CD14-positive monocyte (primary cell): ENCODE measurements around the gene ATP13A3. TPM values are rescaled to one million over a fixed set of nuclear protein-coding genes. Genes with fewer than 3 reads are reported as not detected.

Experiments used
- DNase-seq, 3 donors: peaks; one replicate each; pipeline ENCODE4 v3.0.0-alpha.2; 2011 to 2022
- H2AFZ ChIP-seq: 2 replicates; pipeline ENCODE4 v1.6.0; 2012; ENCODE audit warnings: mild to moderate bottlenecking, low read depth, low read length, inconsistent platforms; ENCODE audit not compliant: insufficient read depth, poor library complexity, severe bottlenecking
- H3K27ac ChIP-seq, 2 donors: 1 replicate in 1 of 2; 2 replicates in 1 of 2; pipeline ENCODE4 v1.5.1; 2012 to 2013; ENCODE audit warnings: low read length in 2 of 2, control low read depth in 1 of 2, inconsistent platforms in 1 of 2, low read depth in 1 of 2, mild to moderate bottlenecking in 1 of 2
- H3K27me3 ChIP-seq, 2 donors: one replicate each; pipeline versions ENCODE4 v1.6.0 to v1.6.1; 2011 to 2013; ENCODE audit warnings: low read length in 2 of 2; ENCODE audit not compliant: control insufficient read depth in 2 of 2, insufficient read depth in 2 of 2
- H3K36me3 ChIP-seq, 2 donors: replicated peaks in 1 of 2; 1 replicate in 1 of 2; 2 replicates in 1 of 2; pipeline versions ENCODE4 v1.5.1 to v1.6.1; 2012 to 2013; ENCODE audit warnings: low read length in 2 of 2, control low read depth in 1 of 2, inconsistent platforms in 1 of 2, mild to moderate bottlenecking in 1 of 2; ENCODE audit not compliant: insufficient read depth in 2 of 2, control insufficient read depth in 1 of 2
- H3K4me1 ChIP-seq, 2 donors: 1 replicate in 1 of 2; 2 replicates in 1 of 2; pipeline versions ENCODE4 v1.5.1 to v1.6.1; 2012 to 2013; ENCODE audit warnings: low read length in 2 of 2, control low read depth in 1 of 2, inconsistent platforms in 1 of 2, mild to moderate bottlenecking in 1 of 2, moderate library complexity in 1 of 2; ENCODE audit not compliant: insufficient read depth in 2 of 2, control insufficient read depth in 1 of 2
- H3K4me2 ChIP-seq: replicated peaks from 2 replicates; pipeline ENCODE3; 2012; ENCODE audit warnings: low read length, moderate library complexity, mild to moderate bottlenecking; ENCODE audit not compliant: poor library complexity, severe bottlenecking; ENCODE audit errors: extremely low read depth
- H3K4me3 ChIP-seq, 3 experiments: fragments of 200-600 bp in 1 of 3; sonication (generic) in 1 of 3; replicated peaks in 1 of 3; 1 replicate in 2 of 3; 2 replicates in 1 of 3; pipeline ENCODE4 v1.5.1; 2011 to 2013; ENCODE audit warnings: low read length in 3 of 3, mild to moderate bottlenecking in 3 of 3, control low read depth in 2 of 3, low read depth in 2 of 3, inconsistent platforms in 1 of 3, moderate library complexity in 1 of 3
- H3K79me2 ChIP-seq: 2 replicates; pipeline ENCODE4 v1.6.0; 2012; ENCODE audit warnings: mild to moderate bottlenecking, control low read depth, inconsistent platforms, low read length, moderate library complexity; ENCODE audit not compliant: insufficient read depth
- H3K9ac ChIP-seq: 2 replicates; pipeline ENCODE4 v1.6.0; 2017; ENCODE audit warnings: low read length, mild to moderate bottlenecking; ENCODE audit not compliant: insufficient read depth, poor library complexity, severe bottlenecking
- H3K9me3 ChIP-seq, 2 donors: replicated peaks in 1 of 2; 1 replicate in 1 of 2; 2 replicates in 1 of 2; pipeline versions ENCODE4 v1.5.1 to v1.6.1; 2012 to 2013; ENCODE audit warnings: low read length in 2 of 2, control low read depth in 1 of 2; ENCODE audit not compliant: control insufficient read depth in 1 of 2, insufficient read depth in 1 of 2
- H4K20me1 ChIP-seq: 2 replicates; pipeline ENCODE4 v1.6.0; 2012; ENCODE audit warnings: mild to moderate bottlenecking, low read length, control low read depth, moderate library complexity; ENCODE audit not compliant: insufficient read depth
- H3K27ac Mint-ChIP-seq, 7 donors: one replicate each; pipeline ENCODE4 v1.8.0; 2020; ENCODE audit warnings: mild to moderate bottlenecking in 7 of 7, mixed read lengths in 7 of 7, moderate library complexity in 6 of 7, inconsistent platforms in 2 of 7
- H3K27me3 Mint-ChIP-seq, 3 donors: one replicate each; pipeline ENCODE4 v1.8.0; 2021 to 2022; ENCODE audit warnings: low read depth in 3 of 3, mild to moderate bottlenecking in 3 of 3, mixed read lengths in 3 of 3, moderate library complexity in 3 of 3, inconsistent platforms in 1 of 3
- H3K36me3 Mint-ChIP-seq, 2 donors: one replicate each; pipeline ENCODE4 v1.8.0; 2020; ENCODE audit warnings: mixed read lengths in 2 of 2, inconsistent platforms in 1 of 2, mild to moderate bottlenecking in 1 of 2
- H3K4me1 Mint-ChIP-seq: one replicate; pipeline ENCODE4 v1.8.0; 2020; ENCODE audit warnings: mild to moderate bottlenecking, mixed read lengths
- H3K4me3 Mint-ChIP-seq, 2 donors: one replicate each; pipeline ENCODE4 v1.8.0; 2020; ENCODE audit warnings: mild to moderate bottlenecking in 2 of 2, mixed read lengths in 2 of 2, moderate library complexity in 1 of 2
- H3K9me3 Mint-ChIP-seq, 7 donors: one replicate each; pipeline ENCODE4 v1.8.0; 2020 to 2022; ENCODE audit warnings: mixed read lengths in 7 of 7, mild to moderate bottlenecking in 6 of 7, moderate library complexity in 6 of 7, inconsistent platforms in 2 of 7
- WGBS: methylation state at CpG from one replicate; pipeline ENCODE4 v1.1.5; 2013; ENCODE audit warnings: missing lambda C conversion rate; ENCODE audit not compliant: insufficient coverage; 5-methylcytosine and 5-hydroxymethylcytosine counted together
- intact Hi-C, 2 donors: fragments of 100-400 bp; cut with micrococcal nuclease; formaldehyde crosslinking; loops; one replicate each; pipeline versions ENCODE4 v1.15.0 to v1.15.1; 2023
- polyA plus RNA-seq, 3 donors: library from polyadenylated mRNA; depleted of rRNA in 1 of 3; unstranded in 2 of 3; stranded (reverse) in 1 of 3; fragments of 300-500 nt in 2 of 3; fragments of >200 nt in 1 of 3; fragmentation: Illumina TruSeq in 2 of 3; gene quantifications; 1 replicate in 2 of 3; 2 replicates in 1 of 3; pipeline ENCODE4 v1.2.3, GENCODE V29; 2012 to 2021
- TF ChIP-seq, protein P1 (sequence below): fragments of 200-600 bp; IDR thresholded peaks from one replicate; pipeline ENCODE4 v1.8.0; 2022; ENCODE audit warnings: antibody characterized with exemption, mild to moderate bottlenecking

Gene ATP13A3
- polyA plus RNA-seq, 3 donors: 4.7 to 19.5 (median 5.2) TPM

DNA sequence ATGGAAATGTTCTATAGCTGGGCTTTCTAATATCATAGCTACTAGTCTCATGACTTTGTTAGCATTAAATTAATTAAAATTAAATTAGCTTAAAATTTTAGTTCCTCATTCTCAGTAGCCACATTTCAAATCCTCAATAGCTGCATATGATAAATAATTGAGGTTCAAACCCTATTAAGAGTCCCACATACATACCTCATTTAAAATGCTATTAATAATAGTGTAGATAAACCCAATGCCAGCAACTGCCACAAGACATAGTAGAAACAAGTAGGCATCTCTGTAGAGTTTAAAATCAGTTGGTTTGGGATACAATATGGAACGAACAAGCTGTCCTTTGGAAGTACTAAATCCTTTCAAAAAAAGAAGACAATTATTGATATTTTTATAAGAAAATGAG, 39.1 kb downstream of the ATP13A3 start:
- WGBS: no CpG with 5 or more reads among the region's 1 CpG
- DNase-seq: no peak
- Histone ChIP-seq H3K27me3 (no peaks in the 10 kb centered on the region), H3K9ac (no peak overlapping the region), H3K9me3 (no peaks in the 10 kb centered on the region), H3K27ac (no peak overlapping the region), H3K36me3 (peaks cover 78 to 99% of the 10 kb centered on the region in 2 donors), H3K4me2 (no peak overlapping the region), H3K4me1 (no peaks in the 10 kb centered on the region), H3K4me3 (no peak overlapping the region), H3K79me2 (no peaks in the 10 kb centered on the region), H2AFZ (no peak overlapping the region), H4K20me1 (no peaks in the 10 kb centered on the region)
- no peaks in the 10 kb centered on the region for H3K4me1 Mint-ChIP-seq
- H3K27me3 Mint-ChIP-seq: no peaks in the 10 kb centered on the region
- TF ChIP-seq, protein P1, sequence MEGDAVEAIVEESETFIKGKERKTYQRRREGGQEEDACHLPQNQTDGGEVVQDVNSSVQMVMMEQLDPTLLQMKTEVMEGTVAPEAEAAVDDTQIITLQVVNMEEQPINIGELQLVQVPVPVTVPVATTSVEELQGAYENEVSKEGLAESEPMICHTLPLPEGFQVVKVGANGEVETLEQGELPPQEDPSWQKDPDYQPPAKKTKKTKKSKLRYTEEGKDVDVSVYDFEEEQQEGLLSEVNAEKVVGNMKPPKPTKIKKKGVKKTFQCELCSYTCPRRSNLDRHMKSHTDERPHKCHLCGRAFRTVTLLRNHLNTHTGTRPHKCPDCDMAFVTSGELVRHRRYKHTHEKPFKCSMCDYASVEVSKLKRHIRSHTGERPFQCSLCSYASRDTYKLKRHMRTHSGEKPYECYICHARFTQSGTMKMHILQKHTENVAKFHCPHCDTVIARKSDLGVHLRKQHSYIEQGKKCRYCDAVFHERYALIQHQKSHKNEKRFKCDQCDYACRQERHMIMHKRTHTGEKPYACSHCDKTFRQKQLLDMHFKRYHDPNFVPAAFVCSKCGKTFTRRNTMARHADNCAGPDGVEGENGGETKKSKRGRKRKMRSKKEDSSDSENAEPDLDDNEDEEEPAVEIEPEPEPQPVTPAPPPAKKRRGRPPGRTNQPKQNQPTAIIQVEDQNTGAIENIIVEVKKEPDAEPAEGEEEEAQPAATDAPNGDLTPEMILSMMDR: no peak
- peaks cover 82 to 87% of the 10 kb centered on the region in 2 donors for H3K36me3 Mint-ChIP-seq
- no peaks in the 10 kb centered on the region for H3K9me3 Mint-ChIP-seq
- H3K4me3 Mint-ChIP-seq: no peak overlapping the region
- H3K27ac Mint-ChIP-seq: no peak overlapping the region
- intact Hi-C loops: no loop called here

DNA sequence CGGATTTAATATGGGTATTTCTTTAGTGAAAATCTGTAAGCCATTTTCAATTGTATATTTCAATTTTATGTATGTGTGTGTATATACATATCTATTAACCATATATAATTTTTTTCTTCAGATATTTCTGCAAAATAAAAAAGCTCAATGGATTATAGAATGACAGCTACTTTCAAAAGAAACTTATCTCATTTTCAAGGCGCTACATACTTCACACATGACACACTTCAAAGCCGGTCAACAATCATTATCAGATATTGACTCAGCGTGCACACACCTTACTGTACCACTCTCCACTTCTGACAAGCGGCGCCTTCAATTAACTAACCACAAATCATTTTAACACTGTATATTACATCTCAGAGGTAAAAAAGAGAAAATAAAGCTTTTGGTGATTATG, 39.6 kb downstream of the ATP13A3 start:
- Mint-ChIP-seq H3K9me3 (no peaks in the 10 kb centered on the region), H3K27ac (no peak overlapping the region)

More for the DNA sequence above, 39.6 kb downstream of the ATP13A3 start:
- no peak overlapping the region for H3K4me3 ChIP-seq
- Mint-ChIP-seq H3K4me1 (no peaks in the 10 kb centered on the region), H3K27me3 (no peaks in the 10 kb centered on the region), H3K36me3 (peaks cover 82 to 87% of the 10 kb centered on the region in 2 donors), H3K4me3 (no peak overlapping the region)
- no peak overlapping the region for H3K4me2 ChIP-seq
- H3K9ac ChIP-seq: no peak overlapping the region
- intact Hi-C loops: no loop called here
- H4K20me1 ChIP-seq: no peaks in the 10 kb centered on the region
- H3K9me3 ChIP-seq: no peaks in the 10 kb centered on the region
- no peak overlapping the region for H3K27ac ChIP-seq
- TF ChIP-seq, protein P1: no peak
- no peak overlapping the region for H2AFZ ChIP-seq
- H3K4me1 ChIP-seq: no peaks in the 10 kb centered on the region
- H3K27me3 ChIP-seq: no peaks in the 10 kb centered on the region
- DNase-seq: no peak
- 100% methylated on average over 2 of the region's 6 CpGs for WGBS
- H3K36me3 ChIP-seq: peaks cover 76 to 99% of the 10 kb centered on the region in 2 donors
- no peaks in the 10 kb centered on the region for H3K79me2 ChIP-seq
